HCT116 (cell line): ENCODE data around the gene PRELP. TPM values are rescaled to one million over a fixed set of nuclear protein-coding genes. Genes with fewer than 3 reads are reported as not detected.

ENCODE experiments used
- ATAC-seq: fragments of 200-7000 bp; cut with Tn5 transposase; 2 replicates; pipeline ENCODE4 v1.9.1; 2020; ENCODE audit warnings: mild to moderate bottlenecking, moderate library complexity
- BruUV-seq: library from RNA; stranded (reverse); fragments of 400-500 nt; replicated peaks from 2 replicates; lab custom pipeline; 2021; lab: Mats Ljungman, UMichigan
- CTCF ChIA-PET: fragments of 300-600 bp; sonication (Branson Sonifier 250); formaldehyde crosslinking; loops from one replicate; lab custom pipeline; 2021; ENCODE audit warnings: antibody characterized with exemption; lab: Charles Lee
- POLR2A ChIA-PET: fragments of 300-600, 350-600 bp; sonication (Branson Sonifier 250); formaldehyde crosslinking; loops from one replicate; lab custom pipeline; 2021; ENCODE audit warnings: antibody characterized with exemption; lab: Charles Lee
- RAD21 ChIA-PET, 2 experiments: fragments of 300-600 bp; sonication (Branson Sonifier 250); formaldehyde crosslinking; loops; one replicate each; lab custom pipeline; 2023; ENCODE audit warnings: low total read pairs in 2 of 2; ENCODE audit not compliant: uncharacterized antibody in 2 of 2, unreplicated experiment in 2 of 2, low non-redundant PET in 1 of 2; lab: Charles Lee
- DNase-seq: peaks from one replicate; pipeline ENCODE4 v3.0.0-alpha.2; 2010; ENCODE audit warnings: low read depth, low spot score
- H2AFZ ChIP-seq: fragments of 200-600 bp; shearing (Covaris generic), sonication (generic); 2 replicates; pipeline ENCODE4 v1.6.1; 2017; ENCODE audit warnings: low read depth, mixed run types, mixed read lengths, antibody characterized with exemption, low read length; ENCODE audit not compliant: poor library complexity, severe bottlenecking
- H3K27ac ChIP-seq: 2 replicates; pipeline ENCODE4 v1.5.1; 2012; ENCODE audit warnings: low read depth, low read length
- H3K27me3 ChIP-seq: fragments of 200-600 bp; sonication (generic); 2 replicates; pipeline ENCODE4 v1.6.1; 2016; ENCODE audit warnings: mixed run types, low read length, mixed read lengths; ENCODE audit not compliant: insufficient read depth
- H3K36me3 ChIP-seq, 2 experiments: fragments of 200-500 bp in 1 of 2; fragments of 200-600 bp in 1 of 2; sonication (Bioruptor generic) in 1 of 2; sonication (generic) in 1 of 2; 2 replicates each; pipeline versions ENCODE4 v1.5.1 to v1.6.1; 2014 to 2016; ENCODE audit warnings: low read length in 2 of 2, inconsistent platforms in 1 of 2, mixed read lengths in 1 of 2, mixed run types in 1 of 2; ENCODE audit not compliant: insufficient read depth in 2 of 2, control insufficient read depth in 1 of 2
- H3K4me1 ChIP-seq, 2 experiments: fragments of 200-600 bp in 1 of 2; sonication (generic) in 1 of 2; 2 replicates each; pipeline versions ENCODE4 v1.5.1 to v1.6.1; 2012 to 2017; ENCODE audit warnings: low read length in 2 of 2, inconsistent platforms in 1 of 2, mild to moderate bottlenecking in 1 of 2, mixed read lengths in 1 of 2, mixed run types in 1 of 2, moderate library complexity in 1 of 2; ENCODE audit not compliant: insufficient read depth in 2 of 2, control insufficient read depth in 1 of 2
- H3K4me2 ChIP-seq: fragments of 200-600 bp; sonication (generic); 2 replicates; pipeline ENCODE4 v1.6.1; 2017; ENCODE audit warnings: mixed run types, low read length, mixed read lengths
- H3K4me3 ChIP-seq, 2 experiments: fragments of 200-600 bp in 1 of 2; sonication (generic) in 1 of 2; replicated peaks in 1 of 2; 2 replicates each; pipeline ENCODE4 v1.5.1; 2011 to 2016; ENCODE audit warnings: low read length in 2 of 2, control low read depth in 1 of 2, low read depth in 1 of 2, mild to moderate bottlenecking in 1 of 2, mixed read lengths in 1 of 2, mixed run types in 1 of 2
- H3K79me2 ChIP-seq: fragments of 200-600 bp; sonication (generic); 2 replicates; pipeline ENCODE4 v1.6.1; 2017; ENCODE audit warnings: mild to moderate bottlenecking, mixed run types, low read length, moderate library complexity, mixed read lengths; ENCODE audit not compliant: insufficient read depth
- H3K9ac ChIP-seq: fragments of 200-600 bp; sonication (generic); 2 replicates; pipeline ENCODE4 v1.6.1; 2016; ENCODE audit warnings: low read length, mixed read lengths
- H3K9me2 ChIP-seq: fragments of 200-600 bp; sonication (generic), shearing (Covaris generic); 2 replicates; pipeline ENCODE4 v1.6.1; 2017; ENCODE audit warnings: mixed run types, mild to moderate bottlenecking, moderate library complexity; ENCODE audit not compliant: insufficient read depth
- H3K9me3 ChIP-seq, 2 experiments: fragments of 200-500 bp in 1 of 2; fragments of 200-600 bp in 1 of 2; sonication (Bioruptor generic) in 1 of 2; sonication (generic) in 1 of 2; 2 replicates each; pipeline ENCODE4 v1.6.1; 2014 to 2017; ENCODE audit warnings: low read length in 2 of 2, mixed read lengths in 2 of 2, inconsistent platforms in 1 of 2, low read depth in 1 of 2, mild to moderate bottlenecking in 1 of 2, mixed run types in 1 of 2, moderate library complexity in 1 of 2; ENCODE audit not compliant: control insufficient read depth in 1 of 2, insufficient read depth in 1 of 2
- H4K20me1 ChIP-seq: fragments of 200-600 bp; sonication (generic), shearing (Covaris generic); 2 replicates; pipeline ENCODE4 v1.6.1; 2017; ENCODE audit warnings: mixed run types, mild to moderate bottlenecking, moderate library complexity; ENCODE audit not compliant: insufficient read depth
- ATF3 ChIP-seq: IDR thresholded peaks from 2 replicates; pipeline ENCODE4 v1.6.1; 2012
- CBX3 ChIP-seq: IDR thresholded peaks from 2 replicates; pipeline ENCODE4 v1.6.1; 2012; ENCODE audit warnings: low read depth
- CEBPB ChIP-seq: IDR thresholded peaks from 2 replicates; pipeline ENCODE4 v1.6.1; 2012; ENCODE audit warnings: low read depth
- CTCF ChIP-seq, 3 experiments: fragments of 200-600 bp in 1 of 3; sonication (generic) in 1 of 3; IDR thresholded peaks in 2 of 3; conservative IDR thresholded peaks in 1 of 3; 2 replicates each; pipeline ENCODE4 v1.5.1; 2012 to 2017; ENCODE audit warnings: low read depth in 2 of 3, low read length in 2 of 3, antibody characterized with exemption in 1 of 3, borderline replicate concordance in 1 of 3, control low read depth in 1 of 3, mild to moderate bottlenecking in 1 of 3, mixed read lengths in 1 of 3, mixed run types in 1 of 3, moderate library complexity in 1 of 3; ENCODE audit not compliant: insufficient read depth in 1 of 3
- ELF1 ChIP-seq: IDR thresholded peaks from 2 replicates; pipeline ENCODE4 v1.6.1; 2012; ENCODE audit warnings: low read depth, borderline replicate concordance
- EZH2 ChIP-seq: fragments of 200-600 bp; sonication (generic); IDR thresholded peaks from 2 replicates; pipeline ENCODE4 v1.6.1; 2017; ENCODE audit warnings: antibody characterized with exemption, mixed run types
- FOSL1 ChIP-seq: IDR thresholded peaks from 2 replicates; pipeline ENCODE4 v1.6.1; 2012; ENCODE audit warnings: low read depth
- JUND ChIP-seq: IDR thresholded peaks from 2 replicates; pipeline ENCODE4 v1.6.1; 2012
- MAX ChIP-seq: IDR thresholded peaks from 2 replicates; pipeline ENCODE4 v1.6.1; 2012
- POLR2AphosphoS5 ChIP-seq: IDR thresholded peaks from 2 replicates; pipeline ENCODE4 v1.6.1; 2011; ENCODE audit warnings: mild to moderate bottlenecking, low read depth, low read length, moderate library complexity
- REST ChIP-seq: IDR thresholded peaks from 2 replicates; pipeline ENCODE4 v1.6.1; 2012; ENCODE audit warnings: low read depth
- TCF7L2 ChIP-seq: IDR thresholded peaks from 2 replicates; pipeline ENCODE4 v1.7.0; 2011; ENCODE audit warnings: borderline replicate concordance, inconsistent platforms; ENCODE audit not compliant: insufficient read depth, insufficient read length; ENCODE audit errors: extremely low read depth
- YY1 ChIP-seq: IDR thresholded peaks from 2 replicates; pipeline ENCODE4 v1.6.1; 2011; ENCODE audit warnings: low read length, low read depth, moderate library complexity, mild to moderate bottlenecking; ENCODE audit not compliant: insufficient replicate concordance; ENCODE audit errors: extremely low read depth
- ZBTB33 ChIP-seq: IDR thresholded peaks from 2 replicates; pipeline ENCODE4 v1.6.1; 2011; ENCODE audit warnings: mild to moderate bottlenecking, low read length, moderate library complexity; ENCODE audit not compliant: insufficient replicate concordance; ENCODE audit errors: extremely low read depth
- ZFX ChIP-seq: fragments of 450-650 bp; IDR thresholded peaks from 2 replicates; pipeline ENCODE4 v1.6.1; 2017
- ZNF274 ChIP-seq: fragments of 200-500 bp; sonication (Bioruptor generic); IDR thresholded peaks from 2 replicates; pipeline ENCODE4 v1.6.1; 2014; ENCODE audit warnings: mild to moderate bottlenecking, low read depth, low read length, inconsistent platforms
- intact Hi-C: fragments of 100-400 bp; cut with micrococcal nuclease; formaldehyde crosslinking; loops from 2 replicates; pipeline ENCODE4 v1.10.0; 2022
- total RNA-seq: library from RNA; stranded (reverse); gene quantifications from one replicate; pipeline ENCODE4 v1.2.1, GENCODE V29; 2021; ENCODE audit not compliant: unreplicated experiment

The PRELP gene
- total RNA-seq, 1 experiment from 2014 or later: 0.10 TPM

- no peak overlapping the region for H3K27ac ChIP-seq
- TF ChIP-seq EZH2 (no peak), CEBPB (no peak), MAX (no peak), POLR2AphosphoS5 (no peak), ATF3 (no peak), ELF1 (no peak), REST (no peak), CTCF (IDR thresholded peaks at IDR 0.05 in 2 of 3, conservative IDR thresholded peaks at IDR 0.05 in 1 of 3; ENCODE audit: borderline replicate concordance in 1 of 3, insufficient read depth in 1 of 3, low read depth in 2 of 3, low read length in 2 of 3) (no peak), FOSL1 (no peak), ZFX (no peak), JUND (no peak), ZNF274 (no peak), YY1 (no peak), ZBTB33 (no peak), TCF7L2 (no peak), CBX3 (no peak)
- H3K4me2 ChIP-seq: no peak overlapping the region
- no peak overlapping the region for H2AFZ ChIP-seq
- H3K4me3 ChIP-seq: no peak overlapping the region
- ATAC-seq (no peak), DNase-seq (no peak)
- RAD21 ChIA-PET: no interaction called here
- H3K9me2 ChIP-seq: no peaks in the 10 kb centered on the region
- H3K9me3 ChIP-seq: no peaks in the 10 kb centered on the region
- intact Hi-C loops: no loop called here
- no peaks in the 10 kb centered on the region for H3K36me3 ChIP-seq
- no peaks in the 10 kb centered on the region for H4K20me1 ChIP-seq
- no peak overlapping the region for H3K9ac ChIP-seq
- POLR2A ChIA-PET: no interaction called here
- H3K4me1 ChIP-seq: 0 out of 4 replicates have a peak, but pooled peaks cover 0 to 3% of the 10 kb centered on the region in 2 experiments
- H3K79me2 ChIP-seq: no peaks in the 10 kb centered on the region
- CTCF ChIA-PET: interaction anchor here (1.5 kb wide), 1 partner anchor 129 kb away, joined by 3 read pairs; no protein-coding TSS in a partner anchor
- no TSS peak for BruUV-seq
- peaks cover 20% of the 10 kb centered on the region for H3K27me3 ChIP-seq
These were observed 3.8 kb upstream of the PRELP start for GRCh38 chr1:203471841-203472240.
